Measurements from ENCODE around the gene TSHZ1. TPM values are rescaled to one million over a fixed set of nuclear protein-coding genes. Genes with fewer than 3 reads are reported as not detected.

The TSHZ1 gene
- total RNA-seq, 4 donors from 2014 or later: 5.4 to 20.2 (median 13.7) TPM

GRCh38 chr18:75330308-75330707, 119.7 kb downstream of the TSHZ1 start:
- H3K36me3 ChIP-seq: no peaks in the 10 kb centered on the region
- WGBS, 2 donors: 82 to 83% methylated on average over 3 of the region's 3 CpGs

GRCh38 chr18:75334869-75335268, 124.3 kb downstream of the TSHZ1 start:
- no peaks in the 10 kb centered on the region for H3K9me3 ChIP-seq
- H3K4me1 ChIP-seq: no peaks in the 10 kb centered on the region
- 83 to 100% methylated on average over 1 to 3 of the region's 5 CpGs for WGBS, 2 donors
- TF ChIP-seq POLR2A (IDR thresholded peaks at IDR 0.05): no peak
- no peak for TF ChIP-seq CTCF (IDR thresholded peaks at IDR 0.05)
- intact Hi-C loops (cut with DNase I): no loop called here
- no peak overlapping the region for H3K4me3 ChIP-seq
- no peaks in the 10 kb centered on the region for H3K27me3 ChIP-seq
- no peaks in the 10 kb centered on the region for H3K36me3 ChIP-seq
- H3K27ac ChIP-seq: no peak overlapping the region
- no peak for DNase-seq

More at GRCh38 chr18:75330308-75330707, 119.7 kb downstream of the TSHZ1 start:
- no peaks in the 10 kb centered on the region for H3K9me3 ChIP-seq
- no peak overlapping the region for H3K4me3 ChIP-seq
- H3K27ac ChIP-seq: no peak overlapping the region
- no peak for DNase-seq
- H3K27me3 ChIP-seq: no peaks in the 10 kb centered on the region
- no peaks in the 10 kb centered on the region for H3K4me1 ChIP-seq
- TF ChIP-seq CTCF (IDR thresholded peaks at IDR 0.05): no peak
- no peak for TF ChIP-seq POLR2A (IDR thresholded peaks at IDR 0.05)
- intact Hi-C loops (cut with DNase I): no loop called here

- no peak for DNase-seq
- Histone ChIP-seq H3K9me3 (no peaks in the 10 kb centered on the region), H3K27me3 (no peaks in the 10 kb centered on the region), H3K36me3 (no peaks in the 10 kb centered on the region), H3K4me1 (no peaks in the 10 kb centered on the region), H3K4me3 (no peak overlapping the region), H3K27ac (no peak overlapping the region)
- intact Hi-C loops (cut with DNase I): no loop called here
- no peak for TF ChIP-seq POLR2A (IDR thresholded peaks at IDR 0.05)
- no peak for TF ChIP-seq CTCF (IDR thresholded peaks at IDR 0.05)
- WGBS, 2 donors: 87 to 92% methylated on average over 3 to 4 of the region's 6 CpGs
Observed at GRCh38 chr18:75335511-75335910, 124.9 kb downstream of the TSHZ1 start.

- no peak overlapping the region for H3K27ac ChIP-seq
- TF ChIP-seq POLR2A (IDR thresholded peaks at IDR 0.05): no peak
- no peak for TF ChIP-seq CTCF (IDR thresholded peaks at IDR 0.05)
- H3K4me3 ChIP-seq: no peak overlapping the region
- no peaks in the 10 kb centered on the region for H3K36me3 ChIP-seq
- H3K9me3 ChIP-seq: no peaks in the 10 kb centered on the region
- WGBS, 2 donors: 77 to 97% methylated on average over 4 to 5 of the region's 6 CpGs
- H3K4me1 ChIP-seq: no peaks in the 10 kb centered on the region
- no peak for DNase-seq
- no peaks in the 10 kb centered on the region for H3K27me3 ChIP-seq
- intact Hi-C loops (cut with DNase I): no loop called here
Observed at GRCh38 chr18:75336767-75337166, 126.2 kb downstream of the TSHZ1 start.

- H3K4me1 ChIP-seq: no peaks in the 10 kb centered on the region
- H3K27ac ChIP-seq: no peak overlapping the region
- DNase-seq: no peak
- WGBS, 2 donors: 85 to 88% methylated on average over 7 of the region's 7 CpGs
- H3K27me3 ChIP-seq: no peaks in the 10 kb centered on the region
- H3K4me3 ChIP-seq: no peak overlapping the region
- TF ChIP-seq CTCF (IDR thresholded peaks at IDR 0.05) (no peak), POLR2A (IDR thresholded peaks at IDR 0.05) (no peak)
- intact Hi-C loops (cut with DNase I): no loop called here
- H3K9me3 ChIP-seq: no peaks in the 10 kb centered on the region
- no peaks in the 10 kb centered on the region for H3K36me3 ChIP-seq
Observed at GRCh38 chr18:75337348-75337747, 126.8 kb downstream of the TSHZ1 start.

Data from esophagus squamous epithelium (tissue), 5 donors.